Endometrial microvascular endothelial cells (primary cell): ENCODE results near the gene SIPA1. TPM values are rescaled to one million over a fixed set of nuclear protein-coding genes. Genes with fewer than 3 reads are reported as not detected.

ENCODE experiments used
- in situ Hi-C: cut with HindIII; loops from 2 replicates; pipeline ENCODE4 v1.10.0; 2017; ENCODE audit warnings: low sequenced_read_pairs, low pct_unique_long_range_greater_than_20kb; ENCODE audit errors: inconsistent ontology term
- total RNA-seq: library from RNA; depleted of rRNA; stranded (reverse); fragments of >200 nt; gene quantifications from one replicate; pipeline ENCODE4 v1.2.3, GENCODE V29; 2015; ENCODE audit errors: inconsistent ontology term

Gene SIPA1
- total RNA-seq = 53.4 TPM

- in situ Hi-C loops = no loop called here
These were observed at the start of gene SIPA1 for GRCh38 chr11:65637794-65638419. Gene SIPA1 (plus strand): TSS chr11:65638101. CDS start chr11:65640922, 2,821 bp downstream.

- in situ Hi-C loops = no loop called here
These were observed 49.5 kb upstream of the SIPA1 start for GRCh38 chr11:65588199-65589054.

- in situ Hi-C loops = no loop called here
These were observed 48.3 kb upstream of the SIPA1 start for GRCh38 chr11:65589444-65590239.

- in situ Hi-C loops = no loop called here
These were observed 47.6 kb upstream of the SIPA1 start for GRCh38 chr11:65590240-65590738.

- in situ Hi-C loops = no loop called here
These were observed 45.7 kb upstream of the SIPA1 start for GRCh38 chr11:65591939-65592857.

- in situ Hi-C loops = no loop called here
These were observed 44.9 kb upstream of the SIPA1 start for GRCh38 chr11:65592858-65593517.

- in situ Hi-C loops = no loop called here
These were observed 44.1 kb upstream of the SIPA1 start for GRCh38 chr11:65593518-65594414.

GRCh38 chr11:65595131-65595530 is 42.8 kb upstream of the SIPA1 start:
- in situ Hi-C loops = no loop called here

- in situ Hi-C loops = no loop called here
These were observed 42.2 kb upstream of the SIPA1 start, which contains the start of gene KCNK7 for GRCh38 chr11:65595543-65596281. Gene KCNK7 (minus strand): TSS chr11:65595800. CDS start chr11:65595772, 28 bp downstream.

- in situ Hi-C loops = no loop called here
These were observed 41.4 kb upstream of the SIPA1 start for GRCh38 chr11:65596520-65596919.

GRCh38 chr11:65598258-65598699 is 39.6 kb upstream of the SIPA1 start:
- in situ Hi-C loops = no loop called here

GRCh38 chr11:65599216-65599954 is 38.5 kb upstream of the SIPA1 start:
- in situ Hi-C loops = no loop called here

- in situ Hi-C loops = no loop called here
These were observed 38.0 kb upstream of the SIPA1 start for GRCh38 chr11:65599955-65600246.

GRCh38 chr11:65604258-65604657 is 33.6 kb upstream of the SIPA1 start:
- in situ Hi-C loops = no loop called here

- in situ Hi-C loops = no loop called here
These were observed 30.9 kb upstream of the SIPA1 start for GRCh38 chr11:65606876-65607613.
